ENCODE measurements around the gene FRRS1.

Gene FRRS1

GRCh38 chr1:99758073-99758511, 8.3 kb downstream of the FRRS1 start:
- no peak overlapping the region for H2AK5ac ChIP-seq (ENCODE audit: low read depth, low read length)
- no peak overlapping the region for H3K9ac ChIP-seq (ENCODE audit: low read depth, low read length, poor library complexity)
- no peaks in the 10 kb centered on the region for H3K79me1 ChIP-seq (ENCODE audit: low read depth, low read length)
- no peak overlapping the region for H3K18ac ChIP-seq (ENCODE audit: low read length)
- H3K36me3 ChIP-seq (replicated peaks in 1 of 2; ENCODE audit: control insufficient read depth in 2 of 2, insufficient read depth in 2 of 2, low read length in 2 of 2): no peaks in the 10 kb centered on the region
- H4K91ac ChIP-seq (ENCODE audit: low read depth, low read length, poor library complexity): no peak overlapping the region
- no CpG with 5 or more reads among the region's 1 CpG for WGBS, 2 donors (ENCODE audit: extremely low coverage in 2 of 2, insufficient read length in 2 of 2, insufficient replicate concordance in 1 of 2)
- H3K27ac ChIP-seq (replicated peaks; ENCODE audit: low read length): no peak overlapping the region
- no peak overlapping the region for H4K8ac ChIP-seq (ENCODE audit: low read depth, low read length)
- H3K23ac ChIP-seq (ENCODE audit: low read depth, low read length, poor library complexity): no peak overlapping the region
- no peak overlapping the region for H2BK15ac ChIP-seq (ENCODE audit: low read length)
- H3K14ac ChIP-seq (ENCODE audit: low read length): no peak overlapping the region
- no peak overlapping the region for H3K4ac ChIP-seq (ENCODE audit: low read length)
- H2BK12ac ChIP-seq (ENCODE audit: low read length): no peak overlapping the region
- no peak overlapping the region for H3K4me2 ChIP-seq (ENCODE audit: insufficient read depth, low read length, poor library complexity, severe bottlenecking)
- DNase-seq (ENCODE audit: low spot score): no peak
- H2AFZ ChIP-seq (ENCODE audit: low read length): no peak overlapping the region
- peaks cover 0 to 9% of the 10 kb centered on the region in 2 donors for H3K9me3 ChIP-seq (replicated peaks in 1 of 2; ENCODE audit: control insufficient read depth in 2 of 2, insufficient read depth in 1 of 2, low read depth in 1 of 2, low read length in 2 of 2)
- H2BK5ac ChIP-seq (ENCODE audit: low read length): no peak overlapping the region
- peaks cover 0 to 4% of the 10 kb centered on the region in 2 donors for H3K4me1 ChIP-seq (ENCODE audit: control insufficient read depth in 2 of 2, insufficient read depth in 1 of 2, low read depth in 1 of 2, low read length in 2 of 2)
- H3K4me3 ChIP-seq (ENCODE audit: low read length in 2 of 2): no peak overlapping the region
- no peak overlapping the region for H2BK120ac ChIP-seq (ENCODE audit: low read depth, low read length)
- no peaks in the 10 kb centered on the region for H3K27me3 ChIP-seq (ENCODE audit: control insufficient read depth in 3 of 3, insufficient read depth in 3 of 3, low read depth in 1 of 3, low read length in 3 of 3)

GRCh38 chr1:99756598-99756997, 9.8 kb downstream of the FRRS1 start:
- H3K36me3 ChIP-seq (replicated peaks in 1 of 2; ENCODE audit: control insufficient read depth in 2 of 2, insufficient read depth in 2 of 2, low read length in 2 of 2): no peaks in the 10 kb centered on the region
- H3K27ac ChIP-seq (replicated peaks; ENCODE audit: low read length): no peak overlapping the region
- H2BK120ac ChIP-seq (ENCODE audit: low read depth, low read length): no peak overlapping the region
- no peak overlapping the region for H2BK12ac ChIP-seq (ENCODE audit: low read length)
- H2AK5ac ChIP-seq (ENCODE audit: low read depth, low read length): no peak overlapping the region
- H3K4me1 ChIP-seq (ENCODE audit: control insufficient read depth in 2 of 2, insufficient read depth in 1 of 2, low read depth in 1 of 2, low read length in 2 of 2): peaks cover 0 to 2% of the 10 kb centered on the region in 2 donors
- no peak overlapping the region for H3K14ac ChIP-seq (ENCODE audit: low read length)
- no peak overlapping the region for H3K9ac ChIP-seq (ENCODE audit: low read depth, low read length, poor library complexity)
- no CpG with 5 or more reads among the region's 3 CpGs for WGBS, 2 donors (ENCODE audit: extremely low coverage in 2 of 2, insufficient read length in 2 of 2, insufficient replicate concordance in 1 of 2)
- no peaks in the 10 kb centered on the region for H3K79me1 ChIP-seq (ENCODE audit: low read depth, low read length)
- peaks cover 0 to 9% of the 10 kb centered on the region in 2 donors for H3K9me3 ChIP-seq (replicated peaks in 1 of 2; ENCODE audit: control insufficient read depth in 2 of 2, insufficient read depth in 1 of 2, low read depth in 1 of 2, low read length in 2 of 2)
- no peak overlapping the region for H3K4me3 ChIP-seq (ENCODE audit: low read length in 2 of 2)
- H3K27me3 ChIP-seq (ENCODE audit: control insufficient read depth in 3 of 3, insufficient read depth in 3 of 3, low read depth in 1 of 3, low read length in 3 of 3): no peaks in the 10 kb centered on the region
- no peak overlapping the region for H3K4me2 ChIP-seq (ENCODE audit: insufficient read depth, low read length, poor library complexity, severe bottlenecking)
- H2AFZ ChIP-seq (ENCODE audit: low read length): no peak overlapping the region
- no peak for DNase-seq (ENCODE audit: low spot score)
- no peak overlapping the region for H4K8ac ChIP-seq (ENCODE audit: low read depth, low read length)
- no peak overlapping the region for H3K18ac ChIP-seq (ENCODE audit: low read length)
- H3K4ac ChIP-seq (ENCODE audit: low read length): no peak overlapping the region
- H4K91ac ChIP-seq (ENCODE audit: low read depth, low read length, poor library complexity): no peak overlapping the region
- no peak overlapping the region for H2BK15ac ChIP-seq (ENCODE audit: low read length)
- H3K23ac ChIP-seq (ENCODE audit: low read depth, low read length, poor library complexity): no peak overlapping the region
- H2BK5ac ChIP-seq (ENCODE audit: low read length): no peak overlapping the region

- Histone ChIP-seq H3K4me1 (ENCODE audit: control insufficient read depth in 2 of 2, insufficient read depth in 1 of 2, low read depth in 1 of 2, low read length in 2 of 2) (no peaks in the 10 kb centered on the region), H3K27ac (replicated peaks; ENCODE audit: low read length) (no peak overlapping the region), H3K9ac (ENCODE audit: low read depth, low read length, poor library complexity) (no peak overlapping the region), H3K36me3 (replicated peaks in 1 of 2; ENCODE audit: control insufficient read depth in 2 of 2, insufficient read depth in 2 of 2, low read length in 2 of 2) (no peaks in the 10 kb centered on the region), H3K18ac (ENCODE audit: low read length) (no peak overlapping the region), H2BK12ac (ENCODE audit: low read length) (no peak overlapping the region), H2AK5ac (ENCODE audit: low read depth, low read length) (no peak overlapping the region), H4K8ac (ENCODE audit: low read depth, low read length) (no peak overlapping the region), H3K4ac (ENCODE audit: low read length) (no peak overlapping the region), H3K14ac (ENCODE audit: low read length) (no peak overlapping the region), H3K4me2 (ENCODE audit: insufficient read depth, low read length, poor library complexity, severe bottlenecking) (no peak overlapping the region), H2BK5ac (ENCODE audit: low read length) (no peak overlapping the region), H2AFZ (ENCODE audit: low read length) (no peak overlapping the region), H3K79me1 (ENCODE audit: low read depth, low read length) (no peaks in the 10 kb centered on the region), H2BK15ac (ENCODE audit: low read length) (no peak overlapping the region), H4K91ac (ENCODE audit: low read depth, low read length, poor library complexity) (no peak overlapping the region), H3K27me3 (ENCODE audit: control insufficient read depth in 3 of 3, insufficient read depth in 3 of 3, low read depth in 1 of 3, low read length in 3 of 3) (no peaks in the 10 kb centered on the region), H3K9me3 (replicated peaks in 1 of 2; ENCODE audit: control insufficient read depth in 2 of 2, insufficient read depth in 1 of 2, low read depth in 1 of 2, low read length in 2 of 2) (peaks cover 0 to 9% of the 10 kb centered on the region in 2 donors), H3K23ac (ENCODE audit: low read depth, low read length, poor library complexity) (no peak overlapping the region), H2BK120ac (ENCODE audit: low read depth, low read length) (no peak overlapping the region), H3K4me3 (ENCODE audit: low read length in 2 of 2) (no peak overlapping the region)
- no CpG with 5 or more reads among the region's 2 CpGs for WGBS, 2 donors (ENCODE audit: extremely low coverage in 2 of 2, insufficient read length in 2 of 2, insufficient replicate concordance in 1 of 2)
- DNase-seq (ENCODE audit: low spot score): no peak
Observed at GRCh38 chr1:99755664-99756063, 10.8 kb downstream of the FRRS1 start.

GRCh38 chr1:99754697-99755096, 11.7 kb downstream of the FRRS1 start:
- Histone ChIP-seq H3K9ac (ENCODE audit: low read depth, low read length, poor library complexity) (no peak overlapping the region), H3K18ac (ENCODE audit: low read length) (no peak overlapping the region), H4K91ac (ENCODE audit: low read depth, low read length, poor library complexity) (no peak overlapping the region), H2BK12ac (ENCODE audit: low read length) (no peak overlapping the region), H3K23ac (ENCODE audit: low read depth, low read length, poor library complexity) (no peak overlapping the region), H3K4ac (ENCODE audit: low read length) (no peak overlapping the region), H3K4me1 (ENCODE audit: control insufficient read depth in 2 of 2, insufficient read depth in 1 of 2, low read depth in 1 of 2, low read length in 2 of 2) (no peaks in the 10 kb centered on the region), H2BK15ac (ENCODE audit: low read length) (no peak overlapping the region), H3K9me3 (replicated peaks in 1 of 2; ENCODE audit: control insufficient read depth in 2 of 2, insufficient read depth in 1 of 2, low read depth in 1 of 2, low read length in 2 of 2) (peaks cover 0 to 7% of the 10 kb centered on the region in 2 donors), H3K4me2 (ENCODE audit: insufficient read depth, low read length, poor library complexity, severe bottlenecking) (no peak overlapping the region), H3K4me3 (ENCODE audit: low read length in 2 of 2) (no peak overlapping the region), H3K14ac (ENCODE audit: low read length) (no peak overlapping the region), H3K79me1 (ENCODE audit: low read depth, low read length) (no peaks in the 10 kb centered on the region), H3K36me3 (replicated peaks in 1 of 2; ENCODE audit: control insufficient read depth in 2 of 2, insufficient read depth in 2 of 2, low read length in 2 of 2) (no peaks in the 10 kb centered on the region), H4K8ac (ENCODE audit: low read depth, low read length) (no peak overlapping the region), H2BK5ac (ENCODE audit: low read length) (no peak overlapping the region), H3K27ac (replicated peaks; ENCODE audit: low read length) (no peak overlapping the region), H2BK120ac (ENCODE audit: low read depth, low read length) (no peak overlapping the region), H2AK5ac (ENCODE audit: low read depth, low read length) (no peak overlapping the region), H3K27me3 (ENCODE audit: control insufficient read depth in 3 of 3, insufficient read depth in 3 of 3, low read depth in 1 of 3, low read length in 3 of 3) (no peaks in the 10 kb centered on the region), H2AFZ (ENCODE audit: low read length) (no peak overlapping the region)
- no peak for DNase-seq (ENCODE audit: low spot score)
- WGBS, 2 donors (ENCODE audit: extremely low coverage in 2 of 2, insufficient read length in 2 of 2, insufficient replicate concordance in 1 of 2): no CpG with 5 or more reads among the region's 5 CpGs

All from neuronal stem cell (in vitro differentiated cells).